Right cardiac atrium (tissue), 5 donors: Measurements from ENCODE around the gene RAB11FIP3. TPM values are rescaled to one million over a fixed set of nuclear protein-coding genes. Genes with fewer than 3 reads are reported as not detected.

Source experiments
- ATAC-seq, 2 donors: fragments of 200-7000 bp; cut with Tn5 transposase; one replicate each; pipeline versions ENCODE4 v1.8.0 to v1.9.1; 2020; ENCODE audit warnings: moderate library complexity in 2 of 2, mild to moderate bottlenecking in 1 of 2
- DNase-seq, 3 donors: peaks; one replicate each; pipeline ENCODE4 v3.0.0-alpha.2; 2020
- H3K27ac ChIP-seq: one replicate; pipeline ENCODE4 v1.5.1; 2013; ENCODE audit warnings: mild to moderate bottlenecking, low read length, control low read depth, moderate library complexity
- H3K27me3 ChIP-seq: one replicate; pipeline ENCODE4 v1.6.1; 2013; ENCODE audit not compliant: control insufficient read depth, insufficient read depth
- H3K4me1 ChIP-seq: one replicate; pipeline ENCODE4 v1.6.1; 2013; ENCODE audit warnings: low read length; ENCODE audit not compliant: control insufficient read depth, insufficient read depth
- H3K4me3 ChIP-seq: one replicate; pipeline ENCODE4 v1.5.1; 2013; ENCODE audit warnings: low read length, control low read depth
- H3K9me3 ChIP-seq: one replicate; pipeline ENCODE4 v1.6.1; 2013; ENCODE audit warnings: low read length; ENCODE audit not compliant: control insufficient read depth
- WGBS: extraction: QIAGEN DNeasy Blood & Tissue Kit; methylation state at CpG from one replicate; pipeline ENCODE4 v1.1.7; 2013; 5-methylcytosine and 5-hydroxymethylcytosine counted together
- intact Hi-C, 4 donors: fragments of 100-400 bp; cut with DNase I; formaldehyde crosslinking; loops; one replicate each; pipeline versions ENCODE4 v1.11.0 to v1.14.0; 2022 to 2023
- polyA plus RNA-seq: library from polyadenylated mRNA; stranded (reverse); fragments of 200-250 nt; gene quantifications from one replicate; pipeline ENCODE4 v1.2.3, GENCODE V29; 2013
- total RNA-seq, 4 donors: library from RNA; stranded (reverse); fragmentation: NEBNext Ultra II Directional; extraction: Animal tissue kit (Norgen Biotek cat#: 25700); gene quantifications; one replicate each; pipeline ENCODE4 v1.2.1, GENCODE V29; 2021
- donor health status: healthy with polysubstance abuse.
- donor health status: DM: no; HTN: yes; CAD: no.
- donor health status: DM: no; HTN: no; CAD: no.
- donor health status: DM: no; HTN: yes; CAD: no; lungs with severe emphysema.
- donor health status: DM: yes; HTN: yes; CAD: no.

The RAB11FIP3 gene
- total and polyA plus RNA-seq, 5 donors: 25.1 to 44.6 (median 34.2) TPM

GRCh38 chr16:529012-529575 lies 103.6 kb downstream of the RAB11FIP3 start:
- WGBS: 49% methylated on average over 12 of the region's 12 CpGs
- Histone ChIP-seq H3K27me3 (no peaks in the 10 kb centered on the region), H3K27ac (peak overlapping the region; percentile 19), H3K4me3 (peak overlapping the region; percentile 86), H3K9me3 (no peaks in the 10 kb centered on the region), H3K4me1 (peaks cover 18% of the 10 kb centered on the region)
- DNase-seq: no peak
- intact Hi-C loops: loop anchor here in 1 of 4 donors (5.0 kb wide), 1 partner anchor 132 kb away; the partner anchor contains the start of gene NME4
- no peak for ATAC-seq

GRCh38 chr16:530111-530817 lies 104.8 kb downstream of the RAB11FIP3 start:
- ATAC-seq (no peak), DNase-seq (no peak)
- 89% methylated on average over 23 of the region's 23 CpGs for WGBS
- Histone ChIP-seq H3K4me3 (no peak overlapping the region), H3K4me1 (peaks cover 18% of the 10 kb centered on the region), H3K27ac (no peak overlapping the region), H3K27me3 (no peaks in the 10 kb centered on the region), H3K9me3 (no peaks in the 10 kb centered on the region)
- intact Hi-C loops: no loop called here

DNA sequence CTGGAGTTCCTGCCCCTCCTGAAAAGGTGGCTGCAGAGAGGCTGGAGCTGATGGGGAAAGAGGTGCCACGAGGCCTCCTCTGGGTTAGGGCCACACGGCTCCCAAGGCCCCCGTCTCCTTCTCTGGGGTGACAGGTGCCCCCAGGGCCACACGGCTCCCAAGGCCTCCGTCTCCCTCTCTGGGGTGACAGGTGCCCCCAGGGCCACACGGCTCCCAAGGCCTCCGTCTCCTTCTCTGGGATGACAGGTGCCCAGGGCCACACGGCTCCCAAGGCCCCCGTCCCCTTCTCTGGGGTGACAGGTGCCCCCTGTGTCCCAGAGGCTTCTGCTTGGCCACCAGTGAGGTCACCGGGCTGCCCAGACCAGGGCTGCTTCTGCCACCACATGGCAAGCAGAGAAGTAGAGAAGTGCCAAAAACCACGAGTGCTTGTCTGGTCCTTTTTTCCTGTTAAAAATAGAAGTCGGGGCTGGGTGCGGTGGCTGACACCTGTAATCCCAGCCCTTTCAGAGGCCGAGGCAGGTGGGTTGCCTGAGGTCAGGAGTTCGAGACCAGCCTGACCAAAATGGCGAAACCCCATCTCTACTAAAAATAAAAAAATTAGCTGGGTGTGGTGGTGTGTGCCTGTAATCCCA lies 106.2 kb downstream of the RAB11FIP3 start:
- DNase-seq (no peak), ATAC-seq (no peak)
- Histone ChIP-seq H3K27me3 (no peaks in the 10 kb centered on the region), H3K4me3 (no peak overlapping the region), H3K9me3 (no peaks in the 10 kb centered on the region), H3K27ac (no peak overlapping the region), H3K4me1 (peaks cover 9% of the 10 kb centered on the region)
- intact Hi-C loops: no loop called here
- 85% methylated on average over 16 of the region's 16 CpGs for WGBS

GRCh38 chr16:533391-534123 lies 108.1 kb downstream of the RAB11FIP3 start:
- intact Hi-C loops: no loop called here
- ATAC-seq (no peak), DNase-seq (no peak)
- H3K4me3 ChIP-seq: no peak overlapping the region
- no peaks in the 10 kb centered on the region for H3K9me3 ChIP-seq
- no peak overlapping the region for H3K27ac ChIP-seq
- H3K27me3 ChIP-seq: no peaks in the 10 kb centered on the region
- H3K4me1 ChIP-seq: peaks cover 9% of the 10 kb centered on the region
- WGBS: 75% methylated on average over 30 of the region's 30 CpGs

- no peak overlapping the region for H3K4me3 ChIP-seq
- intact Hi-C loops: no loop called here
- no peak for ATAC-seq
- no peak for DNase-seq
- H3K4me1 ChIP-seq: peaks cover 4% of the 10 kb centered on the region
- no peak overlapping the region for H3K27ac ChIP-seq
- H3K9me3 ChIP-seq: no peaks in the 10 kb centered on the region
- WGBS: 82% methylated on average over 21 of the region's 21 CpGs
- H3K27me3 ChIP-seq: no peaks in the 10 kb centered on the region
These were observed 108.7 kb downstream of the RAB11FIP3 start for GRCh38 chr16:534135-534534.

DNA sequence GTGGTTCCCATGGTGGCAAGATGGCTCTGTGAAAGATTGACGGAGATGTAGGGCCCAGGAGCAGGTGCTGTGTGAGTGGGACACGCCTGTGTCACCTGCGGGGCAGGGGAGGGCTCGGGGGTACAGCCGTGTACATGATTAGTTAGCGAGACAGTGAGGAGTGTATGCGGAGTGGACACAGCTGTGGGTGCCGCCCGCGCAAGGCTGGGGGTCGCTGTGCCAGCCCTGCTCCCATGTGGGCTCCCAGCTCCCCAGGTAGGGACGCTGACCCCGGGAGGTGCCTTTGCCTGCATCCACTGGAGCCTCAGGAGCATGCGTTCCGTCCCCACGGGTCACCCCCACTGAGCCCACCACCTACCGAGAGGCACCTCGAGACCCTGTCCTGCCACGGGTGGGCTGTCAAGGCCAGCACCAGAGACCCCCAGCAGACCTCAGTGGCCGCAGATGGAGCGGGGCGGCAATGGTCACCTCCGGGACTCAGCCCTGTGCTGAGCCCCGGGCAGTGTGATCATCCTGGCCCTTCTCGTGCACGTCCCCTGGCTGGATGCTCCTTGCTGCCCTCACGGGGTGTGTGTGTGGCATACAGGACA lies 109.5 kb downstream of the RAB11FIP3 start:
- H3K4me1 ChIP-seq: no peaks in the 10 kb centered on the region
- no peak for ATAC-seq
- intact Hi-C loops: no loop called here
- H3K27me3 ChIP-seq: no peaks in the 10 kb centered on the region
- no peak overlapping the region for H3K4me3 ChIP-seq
- H3K27ac ChIP-seq: no peak overlapping the region
- WGBS: 92% methylated on average over 27 of the region's 27 CpGs
- H3K9me3 ChIP-seq: no peaks in the 10 kb centered on the region
- no peak for DNase-seq

GRCh38 chr16:535446-536405 lies 110.3 kb downstream of the RAB11FIP3 start:
- 84% methylated on average over 39 of the region's 39 CpGs for WGBS
- ATAC-seq (peak; percentile 18 to 52), DNase-seq (peak in 1 of 3 donors; percentile 61)
- Histone ChIP-seq H3K27ac (no peak overlapping the region), H3K4me3 (no peak overlapping the region), H3K9me3 (no peaks in the 10 kb centered on the region), H3K27me3 (no peaks in the 10 kb centered on the region), H3K4me1 (no peaks in the 10 kb centered on the region)
- intact Hi-C loops: no loop called here

- DNase-seq (no peak), ATAC-seq (no peak)
- Histone ChIP-seq H3K27ac (no peak overlapping the region), H3K27me3 (no peaks in the 10 kb centered on the region), H3K4me1 (no peaks in the 10 kb centered on the region), H3K4me3 (no peak overlapping the region), H3K9me3 (no peaks in the 10 kb centered on the region)
- WGBS: 90% methylated on average over 17 of the region's 17 CpGs
- intact Hi-C loops: no loop called here
These were observed 111.3 kb downstream of the RAB11FIP3 start for GRCh38 chr16:536746-537145.

DNA sequence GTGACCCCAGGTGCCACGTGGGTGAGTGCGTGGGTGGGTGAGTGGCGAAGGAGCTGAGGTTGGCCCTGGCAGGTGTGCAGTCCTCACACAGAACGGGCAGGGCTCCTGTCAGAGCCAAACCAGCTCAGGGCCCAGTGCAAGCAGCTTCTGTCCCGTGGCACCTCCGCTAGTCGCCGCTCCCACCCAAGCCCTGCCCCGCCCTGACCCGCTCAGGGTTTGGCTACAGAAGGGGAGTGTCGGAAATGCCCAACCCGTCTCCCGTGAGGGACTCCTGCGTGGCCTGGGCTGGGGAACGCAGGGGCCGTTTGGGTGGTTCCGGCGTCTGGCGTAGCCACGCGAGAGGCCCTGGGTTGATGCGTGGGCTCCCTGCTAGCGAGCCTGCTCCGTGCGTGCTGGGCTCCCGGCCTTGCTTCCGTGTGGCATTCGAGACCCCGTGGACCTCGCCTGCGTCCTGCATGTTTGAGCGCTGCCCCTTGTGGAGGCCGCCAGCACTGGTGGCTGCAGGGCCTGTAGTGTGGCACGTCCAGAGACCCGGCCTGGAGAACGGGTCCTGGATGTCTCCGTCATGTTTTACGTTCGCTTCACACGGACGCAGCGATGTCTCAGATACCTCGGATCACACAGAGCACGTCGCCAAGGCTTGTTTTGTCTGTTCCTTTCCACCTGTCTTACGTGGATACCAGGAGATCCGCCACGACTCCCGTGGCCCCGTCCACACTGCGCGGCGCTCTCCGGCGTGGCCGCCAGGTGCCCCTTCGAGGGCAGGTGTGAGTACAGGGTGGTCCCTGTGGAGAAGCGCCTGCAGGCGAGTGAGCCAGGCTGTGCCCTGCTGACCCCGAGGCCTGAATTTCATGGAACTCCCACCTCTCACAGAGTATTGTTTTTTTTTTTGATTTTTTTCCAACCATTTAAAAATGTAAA lies 112.2 kb downstream of the RAB11FIP3 start:
- Histone ChIP-seq H3K27ac (no peak overlapping the region), H3K4me1 (no peaks in the 10 kb centered on the region), H3K27me3 (no peaks in the 10 kb centered on the region), H3K9me3 (no peaks in the 10 kb centered on the region), H3K4me3 (no peak overlapping the region)
- DNase-seq (no peak), ATAC-seq (no peak)
- intact Hi-C loops: no loop called here
- WGBS: 95% methylated on average over 60 of the region's 60 CpGs
